Measurements from ENCODE around the gene COBL. TPM values are rescaled to one million over a fixed set of nuclear protein-coding genes. Genes with fewer than 3 reads are reported as not detected.

The COBL gene
- total RNA-seq, 1 donor from 2014 or later, result 0.11 TPM

DNA sequence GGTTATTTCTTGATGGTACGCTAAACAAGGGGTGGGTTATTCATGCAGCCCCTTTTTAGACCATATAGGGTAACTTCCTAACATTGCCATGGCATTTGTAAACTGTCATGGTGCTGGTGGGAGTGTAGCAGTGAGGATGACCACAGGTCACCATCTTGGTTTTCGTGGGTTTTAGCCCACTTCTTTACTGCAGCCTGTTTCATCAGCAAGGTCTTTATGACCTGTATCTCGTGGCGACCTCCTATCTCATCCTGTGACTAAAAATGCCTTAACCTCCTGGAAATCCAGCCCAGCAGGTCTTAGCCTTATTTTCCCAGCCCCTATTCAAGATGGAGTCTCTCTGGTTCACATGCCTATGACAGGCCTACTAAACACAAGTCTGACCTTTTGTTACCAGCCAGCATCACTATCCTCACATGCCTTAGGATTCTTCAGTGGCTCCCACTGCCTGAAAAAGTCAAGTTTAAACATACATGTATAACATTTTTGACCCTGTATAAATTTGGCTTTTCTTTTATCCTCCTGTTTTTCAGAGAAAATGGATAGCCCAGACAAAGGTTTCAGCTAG, 13.2 kb upstream of the COBL start:
- H3K9me3 ChIP-seq, result no peaks in the 10 kb centered on the region
- H3K27ac ChIP-seq, result no peak overlapping the region
- H3K4me1 ChIP-seq, result no peaks in the 10 kb centered on the region
- no peak for DNase-seq (ENCODE audit: low spot score in 2 of 2)
- intact Hi-C loops (cut with DNase I), result no loop called here
- TF ChIP-seq, protein P1, sequence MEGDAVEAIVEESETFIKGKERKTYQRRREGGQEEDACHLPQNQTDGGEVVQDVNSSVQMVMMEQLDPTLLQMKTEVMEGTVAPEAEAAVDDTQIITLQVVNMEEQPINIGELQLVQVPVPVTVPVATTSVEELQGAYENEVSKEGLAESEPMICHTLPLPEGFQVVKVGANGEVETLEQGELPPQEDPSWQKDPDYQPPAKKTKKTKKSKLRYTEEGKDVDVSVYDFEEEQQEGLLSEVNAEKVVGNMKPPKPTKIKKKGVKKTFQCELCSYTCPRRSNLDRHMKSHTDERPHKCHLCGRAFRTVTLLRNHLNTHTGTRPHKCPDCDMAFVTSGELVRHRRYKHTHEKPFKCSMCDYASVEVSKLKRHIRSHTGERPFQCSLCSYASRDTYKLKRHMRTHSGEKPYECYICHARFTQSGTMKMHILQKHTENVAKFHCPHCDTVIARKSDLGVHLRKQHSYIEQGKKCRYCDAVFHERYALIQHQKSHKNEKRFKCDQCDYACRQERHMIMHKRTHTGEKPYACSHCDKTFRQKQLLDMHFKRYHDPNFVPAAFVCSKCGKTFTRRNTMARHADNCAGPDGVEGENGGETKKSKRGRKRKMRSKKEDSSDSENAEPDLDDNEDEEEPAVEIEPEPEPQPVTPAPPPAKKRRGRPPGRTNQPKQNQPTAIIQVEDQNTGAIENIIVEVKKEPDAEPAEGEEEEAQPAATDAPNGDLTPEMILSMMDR (IDR thresholded peaks at IDR 0.05), result no peak
- no peaks in the 10 kb centered on the region for H3K27me3 ChIP-seq
- H3K4me3 ChIP-seq, result no peak overlapping the region
- no peaks in the 10 kb centered on the region for H3K36me3 ChIP-seq

DNA sequence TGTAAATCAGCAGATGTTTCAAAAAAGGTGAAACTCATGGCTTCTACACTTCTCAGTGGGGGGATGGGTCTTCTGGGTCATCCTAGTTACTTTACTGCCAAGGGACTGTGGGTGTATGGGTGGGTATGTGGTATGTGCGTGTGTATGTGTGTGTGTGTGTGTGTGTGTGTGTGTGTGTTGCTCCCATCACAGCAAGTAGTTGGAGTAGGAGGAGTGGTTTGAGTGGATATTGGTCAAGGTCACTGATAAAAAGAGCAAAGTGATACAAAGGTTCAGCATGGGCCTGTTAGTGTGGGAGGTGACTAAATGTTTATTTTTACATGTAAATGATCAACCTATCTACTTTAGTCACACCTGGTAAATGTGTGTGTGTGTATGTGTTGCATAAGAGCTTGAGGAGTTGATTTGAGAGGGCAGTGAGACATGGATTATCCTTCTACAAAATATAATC, 11.8 kb upstream of the COBL start:
- H3K36me3 ChIP-seq, result no peaks in the 10 kb centered on the region
- no peaks in the 10 kb centered on the region for H3K27me3 ChIP-seq
- no peak for DNase-seq (ENCODE audit: low spot score in 2 of 2)
- no peaks in the 10 kb centered on the region for H3K4me1 ChIP-seq
- TF ChIP-seq, protein P1 (IDR thresholded peaks at IDR 0.05), result no peak
- H3K27ac ChIP-seq, result no peak overlapping the region
- H3K4me3 ChIP-seq, result no peak overlapping the region
- intact Hi-C loops (cut with DNase I), result no loop called here
- H3K9me3 ChIP-seq, result no peaks in the 10 kb centered on the region

DNA sequence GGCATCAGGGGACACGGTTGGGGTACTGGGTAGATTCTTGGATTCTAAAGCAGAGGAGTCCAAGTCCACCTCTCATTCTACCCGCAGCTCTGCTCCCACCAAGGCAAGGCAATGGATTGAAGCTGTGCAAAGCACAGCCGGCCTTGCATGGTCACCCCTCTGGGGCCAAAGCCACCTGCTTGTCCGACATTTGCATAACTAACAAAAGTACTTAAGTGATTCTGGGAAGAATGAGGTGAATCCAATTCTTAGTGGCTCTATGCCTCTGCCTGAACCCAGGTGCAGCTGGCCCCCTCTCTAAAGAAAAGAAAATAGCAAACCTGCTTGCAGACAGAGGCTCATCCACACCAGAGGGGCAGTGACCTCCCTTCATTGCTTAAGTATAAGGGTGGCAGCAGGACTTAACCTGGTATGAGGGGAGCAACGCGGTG, 10.7 kb upstream of the COBL start:
- Histone ChIP-seq H3K36me3 (no peaks in the 10 kb centered on the region), H3K9me3 (no peaks in the 10 kb centered on the region), H3K4me1 (no peaks in the 10 kb centered on the region), H3K4me3 (no peak overlapping the region), H3K27ac (no peak overlapping the region), H3K27me3 (no peaks in the 10 kb centered on the region)
- TF ChIP-seq, protein P1 (IDR thresholded peaks at IDR 0.05), result no peak
- no peak for DNase-seq (ENCODE audit: low spot score in 2 of 2)
- intact Hi-C loops (cut with DNase I), result no loop called here

DNA sequence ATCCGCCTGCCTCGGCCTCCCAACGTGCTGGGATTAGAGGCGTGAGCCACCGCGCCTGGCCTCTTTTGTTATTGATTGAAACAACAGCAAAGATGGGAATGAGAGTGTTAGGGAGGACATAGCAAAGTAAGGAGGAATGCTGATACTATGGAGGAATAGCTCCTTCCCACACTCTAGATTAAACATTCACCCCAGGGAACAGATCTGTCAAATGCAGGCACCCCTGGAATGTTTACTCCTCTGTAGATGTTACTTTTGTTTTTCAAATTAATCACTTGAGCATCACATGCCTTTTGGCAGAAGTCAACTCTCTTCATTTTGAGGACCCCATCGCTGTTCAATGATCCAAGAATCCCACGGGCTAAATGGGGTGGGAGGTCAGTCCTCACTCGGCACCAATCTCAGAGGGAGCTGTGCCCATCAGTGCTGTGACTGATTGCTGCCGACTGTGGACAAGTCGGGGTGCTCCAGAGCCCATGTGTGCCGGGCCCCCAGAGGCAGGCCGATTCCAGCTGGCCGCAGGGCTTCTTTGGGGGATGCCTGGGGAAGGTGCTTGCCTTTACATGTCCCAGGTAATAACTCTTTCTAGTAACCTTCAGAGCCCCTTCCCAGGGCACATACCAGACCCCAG, 10.2 kb upstream of the COBL start:
- Histone ChIP-seq H3K4me1 (no peaks in the 10 kb centered on the region), H3K9me3 (no peaks in the 10 kb centered on the region), H3K36me3 (no peaks in the 10 kb centered on the region), H3K27me3 (no peaks in the 10 kb centered on the region), H3K4me3 (no peak overlapping the region), H3K27ac (no peak overlapping the region)
- no peak for DNase-seq (ENCODE audit: low spot score in 2 of 2)
- intact Hi-C loops (cut with DNase I), result no loop called here
- TF ChIP-seq, protein P1 (IDR thresholded peaks at IDR 0.05), result no peak

DNA sequence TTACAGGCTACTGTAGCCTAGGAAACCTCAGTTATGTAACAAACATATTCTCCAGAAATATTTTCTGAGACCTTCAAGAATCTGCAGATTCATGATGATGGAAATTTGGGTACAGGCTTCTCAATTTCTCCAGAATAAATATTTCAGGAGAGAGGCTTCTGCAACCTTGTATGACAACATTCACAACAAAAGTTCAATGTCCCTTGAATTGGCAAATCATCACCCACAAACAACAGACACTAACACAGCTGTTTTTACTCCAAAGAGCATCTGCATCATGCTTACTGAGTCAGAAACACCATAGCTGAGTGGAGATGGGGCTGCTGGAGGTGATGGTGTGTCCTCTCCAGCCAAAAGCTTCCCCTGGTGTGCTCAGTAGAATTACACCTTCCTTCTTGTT, 9.3 kb upstream of the COBL start:
- DNase-seq (ENCODE audit: low spot score in 2 of 2), result no peak
- no peak overlapping the region for H3K4me3 ChIP-seq
- TF ChIP-seq, protein P1 (IDR thresholded peaks at IDR 0.05), result no peak
- no peak overlapping the region for H3K27ac ChIP-seq
- H3K9me3 ChIP-seq, result no peaks in the 10 kb centered on the region
- H3K27me3 ChIP-seq, result no peaks in the 10 kb centered on the region
- no peaks in the 10 kb centered on the region for H3K36me3 ChIP-seq
- no peaks in the 10 kb centered on the region for H3K4me1 ChIP-seq
- intact Hi-C loops (cut with DNase I), result no loop called here

Measured in ascending aorta (tissue), 2 donors.